ENCODE measurements around the gene SEMA5B. TPM values are rescaled to one million over a fixed set of nuclear protein-coding genes. Genes with fewer than 3 reads are reported as not detected.

The SEMA5B gene
- polyA plus RNA-seq, 3 donors: 25.3 to 31.3 (median 25.8) TPM

DNA sequence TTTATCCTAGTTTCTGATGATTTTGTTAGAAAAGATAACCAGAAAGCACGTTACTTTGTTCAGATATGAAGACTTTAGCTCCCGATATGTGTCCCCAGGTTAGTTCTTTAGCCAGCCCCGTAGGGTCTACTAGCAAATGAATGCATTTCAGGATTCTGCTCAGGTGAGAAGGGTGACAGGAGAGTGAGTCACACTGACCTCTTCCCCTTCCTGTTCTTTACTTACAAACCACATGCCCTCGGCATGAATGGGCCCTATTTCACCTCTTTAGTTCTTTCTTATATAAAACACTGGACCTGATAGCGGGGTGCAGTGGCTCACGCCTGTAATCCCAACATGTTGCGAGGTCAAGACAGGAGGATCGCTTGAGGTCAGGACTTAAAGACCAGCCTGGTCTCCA lies 134.3 kb downstream of the SEMA5B start:
- no peak for DNase-seq (ENCODE audit: extremely low read depth in 1 of 11, low read depth in 9 of 11, low spot score in 4 of 11)

- DNase-seq (ENCODE audit: extremely low read depth in 1 of 11, low read depth in 9 of 11, low spot score in 4 of 11): no peak
Observed at GRCh38 chr3:122892118-122892960, 135.2 kb downstream of the SEMA5B start.

DNA sequence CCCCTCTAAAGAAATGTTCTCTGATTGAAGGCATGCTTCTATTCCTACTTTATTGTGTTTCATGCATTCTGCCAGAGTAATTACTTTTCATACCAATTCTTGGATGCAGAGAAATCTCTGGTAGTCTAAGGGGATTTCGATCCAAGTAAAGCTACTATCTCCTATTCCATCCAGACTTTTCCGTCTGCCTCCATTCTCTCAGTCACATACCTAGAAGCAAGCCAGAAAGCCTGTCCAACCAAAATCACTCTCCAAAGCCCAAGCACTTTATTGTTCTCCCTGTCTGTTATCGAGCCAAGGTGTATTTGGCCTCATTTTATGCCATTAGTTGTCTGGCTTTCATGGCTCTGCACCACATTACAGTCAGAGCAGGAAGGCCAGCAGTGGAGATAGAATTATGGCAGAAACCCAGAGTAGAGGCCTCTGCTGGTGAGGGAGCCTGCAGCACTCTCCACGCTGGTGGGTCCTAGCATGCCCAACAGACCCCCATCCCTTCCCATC lies 136.8 kb downstream of the SEMA5B start:
- no peak for DNase-seq (ENCODE audit: extremely low read depth in 1 of 11, low read depth in 9 of 11, low spot score in 4 of 11)

DNA sequence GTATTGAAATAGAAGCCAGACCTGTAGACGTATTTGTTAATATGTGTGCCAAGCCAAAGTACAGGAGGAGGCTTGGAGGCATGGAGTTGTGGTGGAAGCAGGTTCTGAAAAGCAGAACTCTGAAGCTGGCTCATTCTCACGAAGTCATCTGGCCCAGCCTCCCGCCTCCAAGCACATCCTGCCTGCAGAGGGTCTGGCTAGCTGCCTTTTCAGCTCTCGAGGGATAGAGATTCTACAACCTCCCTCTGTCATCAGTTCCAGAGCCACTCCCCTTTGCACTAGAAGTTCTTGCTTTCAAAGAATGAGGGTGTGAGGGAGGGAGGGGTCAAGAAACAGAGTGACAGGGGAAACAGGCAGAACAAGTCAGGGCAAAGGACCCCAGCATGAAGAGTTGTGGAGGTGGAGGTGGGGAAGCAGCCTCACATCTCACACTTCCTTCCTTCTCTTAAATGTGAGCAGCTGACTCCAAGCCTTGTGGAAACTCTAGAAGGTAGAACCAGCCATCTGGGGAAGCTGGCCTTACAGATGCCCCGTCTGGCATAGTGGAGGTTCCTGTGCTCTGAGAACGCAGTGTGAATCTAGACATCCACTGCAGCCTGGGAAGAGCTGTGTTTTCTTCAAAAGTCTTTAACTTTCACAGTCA lies 137.4 kb downstream of the SEMA5B start:
- peak in 8 of 11 donors; percentile 10 to 32 (median 22) for DNase-seq (ENCODE audit: extremely low read depth in 1 of 11, low read depth in 9 of 11, low spot score in 4 of 11)

DNA sequence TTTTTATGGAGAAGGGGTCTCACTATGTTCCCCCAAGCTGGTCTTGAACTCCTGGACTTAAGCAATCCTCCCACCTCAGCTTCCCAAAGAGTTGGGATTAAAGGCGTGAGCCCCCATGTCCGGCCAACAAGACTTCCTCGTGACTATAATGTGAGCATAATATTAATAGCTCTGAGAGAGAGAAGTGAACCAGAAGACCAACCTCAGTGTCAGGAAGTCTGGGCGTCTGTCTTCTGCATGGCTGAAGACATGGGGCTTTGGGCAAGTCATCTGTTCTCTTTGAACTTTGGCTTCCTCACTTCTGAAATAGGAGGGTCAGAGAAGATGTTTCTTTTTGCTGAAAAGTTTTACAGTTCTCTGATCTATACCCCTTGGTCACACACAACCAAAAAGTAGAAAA lies 140.6 kb downstream of the SEMA5B start:
- DNase-seq (ENCODE audit: extremely low read depth in 1 of 11, low read depth in 9 of 11, low spot score in 4 of 11): no peak

DNA sequence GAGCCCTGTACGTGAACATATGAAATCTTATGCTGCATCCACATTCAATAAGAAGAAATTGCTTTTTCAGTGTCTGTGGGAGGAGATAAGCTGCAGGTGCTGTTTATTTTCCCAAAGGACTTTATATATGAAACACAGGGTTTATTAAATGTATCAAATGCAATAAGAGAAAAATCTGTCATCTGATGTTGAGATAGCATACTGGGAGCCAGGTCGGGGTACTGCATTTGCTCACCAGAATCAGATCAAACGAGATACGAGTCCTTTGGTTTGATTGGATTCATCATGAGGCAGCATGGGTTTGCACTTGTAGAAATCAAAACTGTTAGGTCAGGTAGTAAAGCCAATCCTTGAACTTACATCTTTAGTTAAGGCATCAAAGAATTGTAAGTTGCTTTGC lies 141.3 kb downstream of the SEMA5B start:
- no peak for DNase-seq (ENCODE audit: extremely low read depth in 1 of 11, low read depth in 9 of 11, low spot score in 4 of 11)

DNA sequence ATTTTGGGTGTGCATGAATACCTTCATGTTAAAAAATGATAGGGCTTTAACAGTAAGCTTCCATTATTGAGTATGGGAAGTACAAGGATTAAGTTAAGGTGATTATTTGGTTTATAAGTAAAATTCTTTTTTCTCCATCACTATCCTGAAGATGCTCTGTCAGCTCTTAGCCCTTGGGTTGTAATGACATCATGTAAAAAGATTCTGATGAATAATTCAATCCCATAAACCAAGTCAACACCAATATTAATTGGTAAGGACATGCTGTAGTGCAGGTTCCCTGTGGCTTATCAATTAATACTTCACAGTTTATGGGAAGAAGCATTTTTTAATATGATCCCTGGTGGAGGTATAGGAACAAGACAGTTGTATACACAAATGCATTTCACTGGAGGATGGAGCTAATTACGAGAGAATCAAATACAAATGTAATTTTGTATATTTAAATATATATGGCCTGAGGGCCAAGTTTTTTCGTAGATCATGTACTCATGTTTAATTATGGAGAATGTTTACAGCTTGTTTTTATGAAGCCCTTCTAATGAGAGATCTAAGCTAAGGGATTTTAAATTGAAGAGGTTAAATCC lies 145.1 kb downstream of the SEMA5B start:
- no peak for DNase-seq (ENCODE audit: extremely low read depth in 1 of 11, low read depth in 9 of 11, low spot score in 4 of 11)

- DNase-seq (ENCODE audit: extremely low read depth in 1 of 11, low read depth in 9 of 11, low spot score in 4 of 11): no peak
Observed at GRCh38 chr3:122880624-122881023, 146.9 kb downstream of the SEMA5B start.

GRCh38 chr3:122880173-122880572 lies 147.4 kb downstream of the SEMA5B start:
- no peak for DNase-seq (ENCODE audit: extremely low read depth in 1 of 11, low read depth in 9 of 11, low spot score in 4 of 11)

DNA sequence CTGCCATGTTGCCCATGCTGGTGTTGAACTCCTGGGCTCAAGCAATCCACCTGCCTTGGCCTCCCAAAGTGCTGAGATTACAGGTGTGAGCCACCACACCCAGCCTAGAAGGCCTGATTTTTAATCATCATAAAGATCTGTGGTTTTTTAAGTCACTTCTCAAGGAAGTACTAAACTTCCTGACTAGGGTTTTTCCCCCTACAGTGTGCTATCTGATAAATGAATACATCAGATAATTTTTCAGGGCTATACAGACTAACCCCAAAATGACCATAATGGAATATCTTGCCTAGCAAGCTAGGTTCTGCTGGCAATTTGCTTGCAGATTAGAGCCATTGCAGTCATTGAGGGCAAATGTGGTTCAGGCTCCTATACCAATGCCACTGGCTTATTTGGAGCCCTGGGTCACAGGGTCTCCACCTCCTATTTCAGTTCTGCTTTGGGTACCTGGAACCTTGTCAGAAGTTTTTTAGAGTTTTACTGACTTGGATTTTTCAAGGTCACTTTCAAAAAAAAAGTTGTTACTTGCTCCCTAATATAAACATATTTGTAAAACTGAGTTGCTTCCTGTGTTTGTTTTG lies 151.9 kb downstream of the SEMA5B start:
- DNase-seq (ENCODE audit: extremely low read depth in 1 of 11, low read depth in 9 of 11, low spot score in 4 of 11): no peak

- DNase-seq (ENCODE audit: extremely low read depth in 1 of 11, low read depth in 9 of 11, low spot score in 4 of 11): no peak
Observed at GRCh38 chr3:122873741-122874515, 153.6 kb downstream of the SEMA5B start.

GRCh38 chr3:122868322-122868721 lies 159.2 kb downstream of the SEMA5B start:
- no peak for DNase-seq (ENCODE audit: extremely low read depth in 1 of 11, low read depth in 9 of 11, low spot score in 4 of 11)

DNA sequence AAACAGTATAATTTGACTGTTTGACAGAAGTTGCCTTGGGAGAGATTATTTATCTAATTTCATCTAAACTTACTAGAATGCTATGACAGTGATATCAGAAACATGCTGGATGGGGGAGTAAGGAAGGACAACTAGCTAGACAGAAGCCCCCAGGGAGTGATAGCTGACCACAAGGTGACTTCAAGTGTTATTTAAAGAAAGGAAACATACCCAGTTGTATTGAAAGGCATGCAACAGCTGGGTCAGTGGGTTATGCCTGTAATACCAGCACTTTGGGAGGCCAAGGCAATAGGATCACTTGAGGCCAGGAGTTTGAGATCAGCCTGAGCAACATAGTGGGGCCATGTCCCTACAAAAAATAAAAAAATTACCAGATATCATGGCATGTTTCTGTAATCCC lies 163.1 kb downstream of the SEMA5B start:
- DNase-seq (ENCODE audit: extremely low read depth in 1 of 11, low read depth in 9 of 11, low spot score in 4 of 11): no peak

- DNase-seq (ENCODE audit: extremely low read depth in 1 of 11, low read depth in 9 of 11, low spot score in 4 of 11): no peak
Observed at GRCh38 chr3:122862381-122862780, 165.2 kb downstream of the SEMA5B start.

Other genes with a start within 250 kb of the SEMA5B start
- 10 to 100 TPM in 2 of 3 donors, 1 to 10 TPM in 1; 10.0 to 14.9 (median 12.3) TPM for gene HSPBAP1, start 233.9 kb downstream of the SEMA5B start, polyA plus RNA-seq (ENCODE audit: insufficient read length in 3 of 3)
- 10 to 100 TPM; 14.0 to 15.5 (median 15.4) TPM for gene SLC49A4, start 232.7 kb downstream of the SEMA5B start, polyA plus RNA-seq (ENCODE audit: insufficient read length in 3 of 3)
- 10 to 100 TPM; 26.9 to 28.6 (median 27.7) TPM for gene PDIA5, start 39.3 kb upstream of the SEMA5B start, polyA plus RNA-seq (ENCODE audit: insufficient read length in 3 of 3)
- gene SEC22A, start 174.2 kb upstream of the SEMA5B start, polyA plus RNA-seq (ENCODE audit: insufficient read length in 3 of 3): 10 to 100 TPM; 24.3 to 26.5 (median 26.2) TPM

All from renal cortex interstitium (tissue), 11 donors.